PFSK-1 (cell line): ENCODE measurements around the gene NRG3.

ENCODE experiments used
- FOXP2 ChIP-seq: optimal IDR thresholded peaks from 2 replicates; pipeline ENCODE3; 2011; ENCODE audit warnings: borderline replicate concordance, control low read depth, inconsistent platforms; ENCODE audit not compliant: insufficient read depth; ENCODE audit errors: extremely low read length, extremely low read depth
- POLR2AphosphoS5 ChIP-seq: IDR thresholded peaks from 2 replicates; pipeline ENCODE4 v1.6.1; 2012; ENCODE audit warnings: low read depth, mild to moderate bottlenecking, control low read depth, low read length, moderate library complexity
- REST ChIP-seq, 2 experiments: IDR thresholded peaks; 2 replicates each; pipeline versions ENCODE4 v1.6.1 to v1.8.0; 2011 to 2012; ENCODE audit warnings: low read depth in 2 of 2, low read length in 2 of 2, control low read depth in 1 of 2, inconsistent platforms in 1 of 2, mild to moderate bottlenecking in 1 of 2, moderate library complexity in 1 of 2; ENCODE audit not compliant: insufficient read depth in 1 of 2
- SIN3A ChIP-seq: IDR thresholded peaks from 2 replicates; pipeline ENCODE4 v1.6.1; 2012; ENCODE audit warnings: mild to moderate bottlenecking, low read length, moderate library complexity, borderline replicate concordance; ENCODE audit not compliant: insufficient read depth
- TAF1 ChIP-seq: IDR thresholded peaks from 2 replicates; pipeline ENCODE4 v1.6.1; 2012; ENCODE audit warnings: low read length, control low read depth, borderline replicate concordance; ENCODE audit not compliant: insufficient read depth

DNA sequence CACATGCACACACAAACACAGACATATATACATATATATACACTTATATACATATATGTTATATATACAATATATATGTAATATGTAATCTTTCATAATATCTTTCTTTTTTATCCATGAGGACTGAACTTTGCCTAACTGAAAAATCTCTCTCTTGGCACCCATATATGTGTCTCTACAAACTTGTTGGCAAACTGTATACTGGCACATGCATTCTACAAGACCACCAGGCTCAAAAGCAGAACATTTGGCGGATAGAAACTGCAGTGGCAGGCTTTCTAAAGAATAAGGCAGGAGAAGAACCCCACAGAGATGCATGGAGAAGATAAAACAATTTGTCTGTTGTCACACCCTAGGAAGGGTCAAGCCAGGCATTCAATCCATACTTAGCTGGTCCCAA, 165.3 kb downstream of the NRG3 start:
- TF ChIP-seq TAF1 (no peak), POLR2AphosphoS5 (no peak), REST (IDR thresholded peaks at IDR 0.05; ENCODE audit: insufficient read depth in 1 of 2, low read depth in 2 of 2, low read length in 2 of 2) (no peak), SIN3A (no peak), FOXP2 (no peak)
